ENCODE data around the gene KIF6. TPM values are rescaled to one million over a fixed set of nuclear protein-coding genes. Genes with fewer than 3 reads are reported as not detected.
"Not testable (repeated sequence)": the region's sequence is repeated elsewhere in the genome, so short reads cannot be mapped to it uniquely, and the experiment has no call there.

The KIF6 gene
- total RNA-seq, 1 donor from 2014 or later = 0.32 TPM

DNA sequence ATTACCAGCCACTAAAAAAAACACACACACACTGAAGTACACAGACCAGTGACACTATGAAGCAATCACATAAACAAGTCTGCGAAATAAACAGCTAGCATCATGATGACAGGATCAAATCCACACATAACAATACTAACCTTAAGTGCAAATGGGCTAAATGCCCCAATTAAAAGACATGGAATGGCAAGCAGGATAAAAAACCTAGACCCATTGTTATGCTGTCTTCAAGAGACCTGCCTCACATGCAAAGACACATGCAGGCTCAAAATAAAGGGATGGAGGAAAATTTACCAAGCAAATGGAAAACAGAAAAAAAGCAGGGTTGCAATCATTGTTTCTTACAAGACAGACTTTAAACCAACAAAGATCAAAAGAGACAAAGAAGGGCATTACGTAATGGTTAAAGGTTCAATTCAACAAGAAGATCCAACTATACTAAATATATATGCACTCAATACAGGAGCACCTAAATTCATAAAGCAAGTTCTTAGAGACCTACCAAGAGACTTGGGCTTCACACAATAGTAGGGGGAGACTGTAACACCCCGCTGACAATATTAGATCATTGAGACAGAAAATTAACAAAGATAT lies 222.7 kb downstream of the KIF6 start:
- intact Hi-C loops (cut with micrococcal nuclease) = not testable (repeated sequence)

DNA sequence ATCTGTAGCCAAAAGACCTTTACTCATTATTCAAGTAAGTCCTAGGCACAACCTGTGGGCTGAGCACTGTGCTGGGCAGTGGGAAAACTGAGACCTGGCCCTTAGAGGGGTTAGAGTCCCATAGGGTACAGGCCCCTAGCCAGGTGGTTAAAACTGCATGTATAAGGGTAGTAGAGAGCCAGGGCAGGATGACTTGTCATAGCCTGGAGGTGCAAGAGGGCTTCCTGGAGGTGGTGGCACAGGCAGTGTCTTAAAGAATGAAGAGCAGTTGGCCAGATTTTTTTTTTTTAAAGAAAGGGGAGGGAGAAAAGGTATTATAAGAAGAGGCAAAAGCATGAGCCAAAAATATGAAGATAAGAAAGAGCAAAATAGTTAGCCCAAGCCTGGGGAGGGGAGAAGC lies 226.2 kb downstream of the KIF6 start:
- intact Hi-C loops (cut with micrococcal nuclease) = no loop called here

DNA sequence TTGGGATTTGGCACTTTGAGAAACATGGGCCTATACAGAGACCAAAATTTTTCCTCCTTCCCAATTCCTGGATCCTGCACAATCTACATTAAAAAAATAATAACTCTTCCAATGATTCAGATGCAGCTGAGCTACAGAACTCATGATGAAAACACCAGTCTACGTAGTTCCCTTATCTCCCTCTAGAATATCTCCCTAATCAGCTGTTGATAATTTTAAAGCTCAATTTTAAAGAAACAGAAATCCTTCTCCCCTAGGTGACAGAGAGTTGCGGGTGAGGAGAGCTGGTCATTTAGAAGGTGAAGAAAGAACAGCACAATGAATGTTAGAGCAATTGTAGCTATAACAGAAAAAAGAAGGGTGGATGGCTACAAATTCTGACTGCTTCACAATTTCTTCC lies 227.1 kb downstream of the KIF6 start:
- intact Hi-C loops (cut with micrococcal nuclease) = no loop called here

DNA sequence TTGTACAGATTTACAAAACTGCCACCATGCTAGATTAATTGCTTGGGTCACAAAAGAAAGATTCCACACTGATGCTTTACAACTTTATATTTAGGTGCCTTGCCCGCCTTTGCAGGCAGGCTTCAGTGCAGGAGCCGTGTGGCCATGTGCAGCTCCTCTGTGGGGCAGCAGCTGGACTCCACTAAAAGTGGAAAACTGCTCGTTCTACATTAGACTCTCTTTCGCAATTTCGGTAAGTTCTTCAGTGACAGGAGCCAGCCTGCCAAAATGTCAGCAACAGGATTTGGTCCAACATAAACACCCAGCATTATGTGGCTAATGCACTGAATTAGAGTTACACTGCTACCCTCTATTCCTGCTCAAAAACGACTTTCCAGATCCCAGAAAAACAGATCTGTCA lies 228.3 kb downstream of the KIF6 start:
- intact Hi-C loops (cut with micrococcal nuclease) = no loop called here

DNA sequence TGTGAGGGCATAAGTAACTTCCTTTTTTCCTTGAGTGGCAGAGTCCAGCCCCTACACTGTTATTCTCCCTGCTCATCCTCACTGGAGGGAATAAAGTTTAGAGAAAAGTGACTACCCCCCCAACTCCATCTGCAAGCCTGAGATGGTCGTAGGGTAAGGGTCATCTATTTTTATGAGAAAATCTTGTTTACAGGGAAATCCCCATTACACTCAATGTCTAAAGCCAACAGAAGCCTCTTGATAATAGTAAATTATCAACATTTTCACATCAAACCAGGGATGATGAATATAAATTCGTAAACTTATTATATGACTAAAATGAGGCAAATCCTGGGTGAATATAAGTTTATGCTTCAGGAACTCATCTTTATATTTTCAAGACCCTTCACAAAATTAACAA lies 228.8 kb downstream of the KIF6 start:
- intact Hi-C loops (cut with micrococcal nuclease) = no loop called here

DNA sequence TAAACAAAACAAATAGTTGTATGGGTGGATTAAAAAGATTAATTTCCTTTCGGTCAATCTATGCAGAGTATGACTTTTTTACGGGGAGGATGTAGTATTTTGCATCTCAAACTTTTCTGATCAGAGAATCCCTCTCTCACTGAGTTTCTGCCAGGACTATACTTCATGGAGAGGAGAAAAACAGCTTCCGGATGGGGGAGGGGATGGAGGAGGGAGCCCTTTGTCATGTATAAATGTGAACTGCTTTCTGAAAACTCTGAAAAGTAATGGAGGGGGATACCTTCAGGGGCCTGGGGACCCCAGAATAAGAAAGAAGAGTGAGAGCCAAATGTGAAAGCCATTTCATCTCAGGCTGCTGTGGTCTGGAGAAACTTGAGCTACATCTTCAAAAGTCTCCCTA lies 229.6 kb downstream of the KIF6 start:
- intact Hi-C loops (cut with micrococcal nuclease) = no loop called here

DNA sequence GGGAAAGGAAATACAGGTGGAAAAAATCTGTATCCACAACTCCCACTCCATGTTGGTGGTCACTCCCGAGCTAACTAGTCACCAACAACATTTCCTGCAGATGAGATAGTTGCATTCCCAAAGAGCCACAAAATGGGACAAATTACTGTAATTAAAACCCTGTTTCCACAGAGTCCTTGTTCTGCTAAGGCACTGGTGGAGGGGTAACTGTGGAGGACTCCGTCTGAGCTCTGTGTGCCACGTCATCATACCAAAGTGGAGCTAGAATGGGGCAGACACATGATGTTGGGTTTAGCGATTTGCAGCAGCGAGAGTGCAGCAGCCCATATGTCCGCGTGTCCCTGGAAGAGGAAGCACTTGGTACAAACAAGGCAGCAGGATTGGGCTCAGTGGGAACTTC lies 230.2 kb downstream of the KIF6 start:
- intact Hi-C loops (cut with micrococcal nuclease) = no loop called here

DNA sequence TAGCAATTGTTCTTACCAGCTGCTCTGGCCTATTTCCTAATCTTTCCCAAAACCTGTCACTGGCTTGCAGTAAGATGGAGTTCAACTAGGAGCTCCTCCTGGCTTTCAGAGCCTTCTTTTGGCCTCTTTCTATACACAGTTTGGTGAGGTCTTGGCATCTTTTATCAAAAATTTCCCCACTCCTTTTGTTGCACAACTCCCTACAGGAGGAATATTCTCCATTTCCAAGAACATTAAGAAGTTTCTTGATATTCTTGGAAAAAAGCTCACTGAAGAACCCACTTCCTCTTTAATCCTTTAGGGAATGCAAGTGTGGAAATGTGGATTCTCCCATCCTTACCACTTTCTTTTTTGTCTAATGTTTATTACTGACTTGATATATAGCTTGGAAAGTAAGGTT lies 231.4 kb downstream of the KIF6 start:
- intact Hi-C loops (cut with micrococcal nuclease) = no loop called here

DNA sequence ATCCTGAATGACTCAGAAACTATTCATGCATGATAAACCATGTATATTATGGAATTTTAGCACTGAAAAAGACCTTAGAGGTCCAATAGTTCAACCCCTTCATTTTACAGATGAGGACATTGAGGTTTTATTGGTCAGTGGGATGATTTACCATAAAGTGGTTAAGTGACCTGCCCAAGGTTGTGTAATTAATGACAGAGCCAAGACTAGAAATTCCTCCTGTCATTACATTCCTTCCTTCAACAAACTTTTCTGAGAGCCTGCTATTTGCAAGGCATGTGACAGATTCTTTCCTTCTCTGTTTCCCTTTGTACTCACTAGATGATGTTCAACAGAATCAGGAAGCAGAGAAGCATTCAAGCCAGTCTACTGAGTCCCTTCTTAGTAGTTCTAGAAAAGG lies 232.0 kb downstream of the KIF6 start:
- intact Hi-C loops (cut with micrococcal nuclease) = no loop called here

DNA sequence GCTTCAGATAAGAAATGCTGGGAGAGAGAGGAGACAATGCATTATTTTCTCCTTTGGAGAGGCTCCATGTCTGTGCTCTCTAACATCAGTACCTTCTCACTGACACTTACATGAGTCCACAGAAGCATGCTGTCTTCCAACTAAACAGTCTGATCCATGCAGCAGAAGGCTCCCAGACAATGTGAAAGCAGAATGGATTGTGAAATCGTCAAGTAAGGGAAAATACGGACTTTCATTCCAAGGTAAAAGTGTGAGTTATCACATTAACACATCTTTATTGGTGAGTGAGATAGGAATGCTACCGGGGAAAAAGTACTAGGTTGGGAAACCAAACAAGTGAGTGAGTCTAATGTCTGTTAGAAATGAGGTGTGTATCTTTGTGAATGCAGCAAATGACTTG lies 235.1 kb downstream of the KIF6 start:
- intact Hi-C loops (cut with micrococcal nuclease) = no loop called here

DNA sequence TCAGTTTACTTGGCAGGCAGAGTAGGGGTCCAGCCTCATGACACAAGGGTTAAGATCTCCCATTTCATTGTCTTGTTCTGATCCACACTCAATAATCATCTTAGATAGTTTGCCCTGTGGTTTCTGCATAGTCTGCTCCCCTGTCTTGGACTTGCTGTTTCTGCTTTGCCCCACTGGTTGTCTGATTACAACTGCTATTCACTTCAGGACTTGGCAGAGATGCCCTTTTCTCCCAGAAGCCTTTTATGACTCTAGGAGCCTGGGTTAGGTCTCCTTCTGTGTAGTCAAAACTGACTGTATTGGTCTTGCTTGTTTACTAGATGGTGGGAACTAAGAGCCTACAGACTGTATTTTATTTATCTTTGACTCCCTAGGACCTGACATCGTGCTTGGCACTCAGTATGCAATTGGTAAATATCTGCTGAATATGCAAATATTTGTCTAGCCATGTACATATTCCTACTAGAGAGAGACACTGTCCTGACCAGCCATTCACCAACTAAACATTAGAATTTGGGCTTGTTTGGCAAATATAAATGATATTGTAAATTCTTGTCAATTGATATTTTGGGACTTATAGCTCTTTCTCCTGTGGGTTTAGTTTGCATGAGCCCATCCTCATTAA lies 236.8 kb downstream of the KIF6 start:
- intact Hi-C loops (cut with micrococcal nuclease) = no loop called here

DNA sequence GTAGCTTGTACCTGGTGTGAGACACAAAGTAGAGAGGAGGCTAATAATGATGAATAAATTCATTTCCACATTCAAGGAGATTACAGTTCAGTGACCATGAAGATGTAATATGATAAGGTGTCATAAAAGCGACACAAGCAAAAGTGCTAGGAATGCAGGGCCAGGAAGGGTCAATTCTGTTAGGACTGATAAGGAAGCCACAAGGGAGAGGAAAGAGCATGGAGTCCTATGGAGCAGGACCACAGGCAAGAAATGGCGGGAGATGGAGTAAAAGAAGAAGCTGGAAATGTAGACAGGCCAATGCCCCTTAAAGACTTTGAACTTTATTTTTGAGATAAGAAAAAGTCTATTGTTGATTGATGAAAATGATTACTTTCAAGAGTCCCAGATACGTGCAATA lies 240.9 kb downstream of the KIF6 start:
- intact Hi-C loops (cut with micrococcal nuclease) = no loop called here

DNA sequence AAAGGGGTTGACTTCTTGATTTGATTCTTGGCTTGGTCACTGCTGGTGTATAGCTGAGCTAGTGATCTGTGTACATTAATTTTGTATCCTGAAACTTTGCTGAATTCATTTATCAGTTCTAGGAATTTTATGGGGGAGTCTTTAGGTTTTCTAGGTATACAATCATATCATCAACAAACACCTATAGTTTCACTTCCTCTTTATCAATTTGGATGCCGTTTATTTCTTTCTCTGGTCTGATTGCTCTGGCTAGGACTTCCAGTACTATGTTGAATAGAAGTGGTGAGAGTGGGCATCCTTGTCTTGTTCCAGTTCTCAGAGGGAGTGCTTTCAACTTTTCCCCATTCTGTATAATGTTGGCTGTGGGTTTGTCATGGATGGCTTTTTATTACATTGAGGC lies 245.4 kb downstream of the KIF6 start:
- intact Hi-C loops (cut with micrococcal nuclease) = not testable (repeated sequence)

DNA sequence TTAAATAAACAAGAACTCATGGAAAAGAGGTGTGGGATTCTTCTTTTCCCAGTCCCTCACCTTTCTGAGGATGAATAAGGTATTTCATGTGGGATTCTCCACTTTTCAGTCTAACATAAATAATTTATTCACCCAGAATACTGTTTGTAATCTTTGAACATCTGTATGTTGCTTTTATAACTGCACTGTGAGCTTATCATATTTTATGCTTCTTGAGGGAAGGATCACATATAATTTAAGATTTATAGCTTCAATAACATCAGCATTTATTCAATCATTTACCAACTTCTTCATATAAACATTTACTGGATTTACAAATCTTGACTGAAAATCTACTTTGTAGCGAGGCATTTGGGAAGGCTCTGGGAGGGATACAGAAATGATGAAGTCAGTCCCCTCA lies 248.5 kb downstream of the KIF6 start:
- intact Hi-C loops (cut with micrococcal nuclease) = no loop called here

DNA sequence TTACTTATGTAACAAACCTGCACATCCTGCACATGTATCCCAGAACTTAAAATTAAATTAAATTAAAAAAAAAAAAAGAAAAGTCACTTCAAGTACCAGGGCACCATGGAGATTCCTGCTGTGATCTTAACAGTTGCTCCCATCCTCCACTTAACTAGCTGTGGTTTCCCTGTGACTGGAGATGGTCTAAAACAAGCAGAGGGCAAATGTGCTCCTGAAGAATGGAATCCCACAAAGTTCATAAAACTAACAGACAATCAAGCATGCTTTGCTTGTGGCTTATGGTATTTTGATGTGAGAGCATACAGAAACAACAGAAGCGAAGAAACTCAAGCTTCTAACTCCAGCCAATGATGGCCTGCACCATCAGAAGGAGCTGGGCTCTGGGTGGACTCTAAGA lies 249.1 kb downstream of the KIF6 start:
- intact Hi-C loops (cut with micrococcal nuclease) = no loop called here

DNA sequence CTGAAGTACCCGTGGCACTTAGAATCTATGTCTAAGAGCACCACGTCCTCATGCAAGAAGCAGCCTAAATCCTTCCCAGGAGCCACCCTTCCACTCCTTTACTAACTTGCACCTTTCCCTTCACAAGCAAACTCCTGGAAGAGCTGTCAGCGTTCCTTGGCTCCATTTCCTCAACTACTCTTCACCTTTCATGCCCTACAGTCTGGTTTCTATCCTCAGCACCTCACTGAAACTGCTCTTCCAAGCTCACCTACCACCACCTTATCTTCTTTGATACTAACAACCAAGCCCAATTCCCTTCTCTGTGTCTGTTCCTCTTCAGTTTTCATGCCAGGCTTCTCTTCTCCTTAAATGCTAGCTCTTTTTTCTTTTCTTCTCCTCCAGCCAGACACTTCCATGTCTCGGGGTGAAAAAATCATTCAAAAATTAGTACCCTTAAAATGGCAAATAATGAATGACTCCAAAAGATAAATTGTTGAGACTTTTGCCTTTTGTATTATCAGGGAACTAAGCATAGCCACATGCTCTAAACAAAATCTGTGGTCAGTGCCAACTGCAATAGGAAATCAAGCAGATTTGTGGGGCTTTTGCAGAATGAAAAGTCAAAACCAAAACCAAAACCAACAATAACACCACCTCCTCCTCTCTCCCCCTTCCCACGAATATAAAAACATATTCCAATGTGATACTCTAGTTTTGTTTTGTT lies 253.1 kb downstream of the KIF6 start:
- intact Hi-C loops (cut with micrococcal nuclease) = no loop called here

DNA sequence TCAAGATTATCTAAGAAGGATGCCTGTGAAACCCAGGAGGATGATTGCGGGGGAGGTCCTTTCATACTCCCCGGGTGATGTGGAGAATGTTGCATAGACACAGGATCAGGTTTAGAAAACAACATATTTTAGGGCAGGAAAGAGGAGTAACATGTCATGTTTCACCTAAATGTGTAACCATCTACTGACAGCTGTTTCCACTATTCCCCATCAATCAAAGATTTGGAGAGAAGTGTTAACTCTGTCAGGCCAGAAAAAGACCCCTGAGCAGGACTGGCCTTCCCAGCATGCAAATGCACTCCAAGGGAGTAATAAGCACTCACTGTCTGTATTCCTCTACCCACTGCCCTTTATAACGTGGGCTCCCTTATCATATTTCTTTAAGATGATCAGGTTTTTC lies 254.7 kb downstream of the KIF6 start:
- intact Hi-C loops (cut with micrococcal nuclease) = no loop called here

DNA sequence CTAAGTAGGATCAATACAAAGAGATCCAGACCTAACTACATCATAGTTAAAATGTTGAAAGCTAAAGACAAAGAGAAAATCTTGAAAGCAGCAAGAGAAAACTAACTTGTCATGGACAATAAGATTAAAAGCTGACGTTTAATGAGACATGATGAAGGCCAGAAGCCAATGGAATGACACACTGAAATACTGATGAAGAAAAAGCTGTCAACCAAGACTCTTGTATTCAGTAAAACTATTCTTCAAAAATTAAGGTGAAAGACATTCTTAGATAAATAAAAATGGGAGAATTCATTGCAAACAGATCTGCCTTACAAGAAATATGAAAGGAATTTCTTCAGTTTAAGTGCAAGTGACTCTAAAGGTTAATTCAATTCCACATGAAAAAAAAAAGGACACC lies 256.8 kb downstream of the KIF6 start:
- intact Hi-C loops (cut with micrococcal nuclease) = no loop called here

DNA sequence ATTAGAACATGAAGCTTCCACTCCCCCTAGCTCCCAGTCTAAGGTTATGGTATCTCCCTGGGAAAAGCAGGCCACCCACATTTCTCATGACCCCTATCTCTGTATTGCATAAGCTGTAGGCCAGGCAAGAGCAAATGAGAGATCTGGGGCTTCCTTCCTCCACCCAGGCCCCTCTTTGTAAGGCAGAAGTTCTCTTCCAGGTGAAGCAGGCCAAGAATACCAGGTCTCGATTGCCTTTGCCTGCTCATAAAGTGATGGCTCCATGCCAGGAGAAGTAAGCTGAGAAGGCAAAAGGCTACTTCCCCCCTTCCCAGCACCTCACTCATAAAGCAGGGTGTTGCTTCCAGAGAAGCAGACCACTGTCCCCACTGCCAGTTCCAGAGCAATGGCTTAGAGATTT lies 258.6 kb downstream of the KIF6 start:
- intact Hi-C loops (cut with micrococcal nuclease) = no loop called here

DNA sequence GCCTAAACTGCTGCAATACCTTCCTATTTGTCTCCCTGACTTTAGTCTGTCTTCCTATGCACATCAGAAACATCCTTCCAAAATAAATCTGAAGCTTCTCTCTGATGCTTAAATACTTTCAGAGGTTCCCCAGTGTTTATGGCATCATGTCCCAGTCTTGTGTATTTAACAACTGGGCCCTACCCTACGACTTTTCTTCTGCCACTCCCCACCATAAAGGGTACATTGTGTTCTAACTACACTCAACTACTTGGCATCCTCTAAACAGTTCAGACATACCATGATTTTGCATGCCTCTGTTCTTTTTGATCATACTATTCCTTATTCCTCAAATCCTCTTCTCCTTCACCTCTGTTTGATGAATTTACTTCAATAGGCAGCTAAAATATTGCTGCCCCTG lies 259.7 kb downstream of the KIF6 start:
- intact Hi-C loops (cut with micrococcal nuclease) = no loop called here

DNA sequence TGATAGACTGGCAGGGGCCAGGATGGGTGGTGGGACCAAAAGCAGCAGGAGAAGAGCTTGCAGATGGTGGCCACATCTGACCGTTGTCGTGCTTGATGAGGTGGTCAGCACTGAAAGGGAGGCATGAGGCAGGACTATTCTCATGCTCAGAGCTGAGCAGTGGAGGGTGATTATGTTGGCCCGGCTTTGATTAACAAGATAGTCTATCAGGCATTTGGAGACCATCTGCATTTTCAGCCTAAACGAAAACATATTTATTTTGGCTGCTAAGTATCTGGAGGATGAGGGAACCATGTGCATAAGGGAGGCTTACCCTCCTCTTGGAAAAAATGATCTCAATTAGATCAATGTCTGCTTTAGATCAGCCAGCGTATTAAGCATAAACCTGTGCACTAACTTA lies 261.1 kb downstream of the KIF6 start:
- intact Hi-C loops (cut with micrococcal nuclease) = no loop called here

DNA sequence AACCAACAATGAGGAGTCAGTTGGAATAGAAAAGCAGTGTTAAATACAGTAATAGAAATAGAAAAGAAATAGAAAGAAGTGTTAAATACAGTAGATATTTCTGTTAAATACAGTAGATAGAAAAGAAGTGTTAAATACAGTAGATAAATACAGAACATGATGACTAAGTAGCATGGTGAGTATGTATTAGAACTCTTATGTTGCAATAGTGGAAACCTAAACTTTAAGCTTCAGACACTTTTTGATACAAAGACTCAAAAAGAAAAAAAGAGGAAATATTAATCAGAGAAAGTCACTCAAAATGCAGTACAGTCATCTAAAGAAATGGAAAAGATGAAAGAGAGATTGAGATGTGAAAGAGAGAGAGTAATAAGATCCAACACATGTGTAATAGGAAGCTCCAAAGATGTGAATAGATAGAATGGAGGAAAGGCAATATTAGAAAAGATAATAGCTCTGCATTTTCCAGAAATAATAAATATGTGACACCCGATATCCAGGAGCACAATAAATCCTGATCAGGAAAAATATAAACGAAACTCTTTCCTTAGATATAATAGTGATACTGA lies 271.2 kb downstream of the KIF6 start:
- intact Hi-C loops (cut with micrococcal nuclease) = no loop called here

DNA sequence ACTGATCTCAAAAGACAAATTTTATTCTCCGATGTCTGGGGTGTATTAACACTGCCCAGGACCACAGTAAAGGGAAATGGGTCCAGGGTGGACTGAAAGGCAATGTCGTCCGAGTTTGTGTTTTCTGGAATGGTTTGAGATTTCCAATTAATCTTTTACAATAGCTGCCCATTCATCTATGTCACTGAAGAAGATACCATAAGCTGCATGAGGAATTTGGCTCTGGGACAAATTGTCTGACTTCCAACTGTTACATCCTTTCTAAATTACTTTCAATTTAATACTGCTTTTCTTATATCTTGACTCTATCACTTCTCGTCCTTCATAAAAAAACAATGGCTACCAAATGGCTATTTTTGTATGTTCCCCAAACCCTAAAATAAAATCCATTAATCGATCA lies 272.0 kb downstream of the KIF6 start:
- intact Hi-C loops (cut with micrococcal nuclease) = no loop called here

Measured in T-helper 2 cell treated with Interferon-gamma antibody and Interleukin-4, amounts not matched to agents 100 ng/mL and 5 ng/mL, for 36 hours (primary cell).